Endothelial cell of umbilical vein (primary cell): ENCODE measurements around the gene RHOV. TPM values are rescaled to one million over a fixed set of nuclear protein-coding genes. Genes with fewer than 3 reads are reported as not detected.

Experiments
- BruUV-seq: library from RNA; stranded (reverse); fragments of 400-500 nt; replicated peaks from 2 replicates; lab custom pipeline; 2021; lab: Mats Ljungman, UMichigan
- CTCF ChIA-PET: fragments of 300-600, 350-600 bp; sonication (Branson Sonifier 250); formaldehyde crosslinking; loops from one replicate; lab custom pipeline; 2021; ENCODE audit warnings: antibody characterized with exemption, inconsistent platforms; lab: Charles Lee
- POLR2A ChIA-PET: fragments of 300-600, 350-600 bp; sonication (Branson Sonifier 250); formaldehyde crosslinking; loops from one replicate; lab custom pipeline; 2021; ENCODE audit warnings: antibody characterized with exemption, inconsistent platforms; lab: Charles Lee
- DNase-seq: peaks from one replicate; pipeline ENCODE4 v3.0.0-alpha.2; 2011; ENCODE audit warnings: low read depth, low spot score
- FAIRE-seq: peaks from 2 replicates; lab custom pipeline; 2011; peaks lifted over from hg19 to GRCh38; lab: Jason Lieb, UNC
- H2AFZ ChIP-seq: 2 replicates; pipeline ENCODE4 v1.6.0; 2012; ENCODE audit warnings: low read depth, low read length, control low read depth, inconsistent platforms
- H3K27ac ChIP-seq: 2 replicates; pipeline ENCODE4 v1.5.1; 2011; ENCODE audit warnings: low read depth, mild to moderate bottlenecking, control low read depth, low read length, moderate library complexity; ENCODE audit not compliant: insufficient read depth
- H3K27me3 ChIP-seq, 2 experiments: 2 replicates each; pipeline versions ENCODE4 v1.6.0 to v1.6.1; 2011; ENCODE audit warnings: low read length in 2 of 2, mixed read lengths in 1 of 2; ENCODE audit not compliant: control insufficient read depth in 2 of 2, insufficient read depth in 2 of 2
- H3K36me3 ChIP-seq, 2 experiments: 2 replicates in 1 of 2; 3 replicates in 1 of 2; pipeline ENCODE4 v1.5.1; 2011; ENCODE audit warnings: low read length in 2 of 2, mild to moderate bottlenecking in 1 of 2, moderate library complexity in 1 of 2; ENCODE audit not compliant: control insufficient read depth in 2 of 2, insufficient read depth in 2 of 2; ENCODE audit errors: extremely low read depth in 1 of 2
- H3K4me1 ChIP-seq: 3 replicates; pipeline ENCODE4 v1.5.1; 2011; ENCODE audit warnings: mild to moderate bottlenecking, low read length; ENCODE audit not compliant: control insufficient read depth, insufficient read depth; ENCODE audit errors: extremely low read depth
- H3K4me2 ChIP-seq: 2 replicates; pipeline ENCODE4 v1.6.1; 2011; ENCODE audit warnings: low read length, control low read depth, mixed read lengths; ENCODE audit not compliant: insufficient read depth
- H3K4me3 ChIP-seq, 3 experiments: fragments of 200-600 bp in 1 of 3; sonication (generic), shearing (Covaris generic) in 1 of 3; replicated peaks in 1 of 3; 2 replicates each; pipeline ENCODE4 v1.5.1; 2011 to 2016; ENCODE audit warnings: control low read depth in 3 of 3, low read length in 3 of 3, mild to moderate bottlenecking in 2 of 3, inconsistent platforms in 1 of 3, low read depth in 1 of 3, moderate library complexity in 1 of 3; ENCODE audit not compliant: insufficient read depth in 1 of 3
- H3K79me2 ChIP-seq: 2 replicates; pipeline ENCODE4 v1.6.0; 2012; ENCODE audit warnings: low read length, inconsistent platforms; ENCODE audit not compliant: control insufficient read depth, insufficient read depth
- H3K9ac ChIP-seq: replicated peaks from 2 replicates; pipeline ENCODE3; 2011; ENCODE audit warnings: low read length, control low read depth; ENCODE audit not compliant: insufficient read depth; ENCODE audit errors: extremely low read depth
- H3K9me1 ChIP-seq: replicated peaks from 3 replicates; pipeline ENCODE4 v1.6.0; 2011; ENCODE audit warnings: mild to moderate bottlenecking, low read length; ENCODE audit not compliant: control insufficient read depth, insufficient read depth; ENCODE audit errors: extremely low read depth
- H3K9me3 ChIP-seq: replicated peaks from 2 replicates; pipeline ENCODE4 v1.5.1; 2012; ENCODE audit warnings: low read length, inconsistent platforms; ENCODE audit not compliant: control insufficient read depth, insufficient read depth
- H4K20me1 ChIP-seq: replicated peaks from 2 replicates; pipeline ENCODE3; 2011; ENCODE audit warnings: mild to moderate bottlenecking, low read length; ENCODE audit not compliant: control insufficient read depth, insufficient read depth; ENCODE audit errors: extremely low read depth
- MAX ChIP-seq: IDR thresholded peaks from 2 replicates; pipeline ENCODE4 v1.6.1; 2011; ENCODE audit not compliant: insufficient read depth, insufficient read length
- MYC ChIP-seq: IDR thresholded peaks from one replicate; pipeline ENCODE4 v1.6.1; 2011; ENCODE audit warnings: mild to moderate bottlenecking, low read depth, low read length
- POLR2A ChIP-seq: IDR thresholded peaks from 2 replicates; pipeline ENCODE4 v1.6.1; 2012; ENCODE audit warnings: low read depth, mild to moderate bottlenecking, control low read depth, low read length
- POLR2AphosphoS5 ChIP-seq: IDR thresholded peaks from 2 replicates; pipeline ENCODE4 v1.6.1; 2012; ENCODE audit warnings: low read depth, mild to moderate bottlenecking, control low read depth, low read length, moderate library complexity; ENCODE audit not compliant: insufficient read depth
- dilution Hi-C: fragments of 300-500 bp; cut with MboI; formaldehyde crosslinking; loops from one replicate; pipeline ENCODE4 v1.15.0; 2019; ENCODE audit warnings: low sequenced_read_pairs; ENCODE audit not compliant: extremely low pct_ligation_motif_present
- intact Hi-C: fragments of 100-400 bp; cut with micrococcal nuclease; formaldehyde crosslinking; loops from one replicate; pipeline ENCODE4 v1.10.0; 2022
- polyA plus RNA-seq, 4 experiments: library from polyadenylated mRNA; depleted of rRNA in 3 of 4; stranded (reverse) in 3 of 4; unstranded in 1 of 4; fragments of >200 nt; gene quantifications; 2 replicates each; pipeline versions ENCODE4 v1.2.1 to v1.2.3, GENCODE V29; 2011 to 2012; ENCODE audit warnings: missing spikeins in 1 of 4
- total RNA-seq: library from RNA; stranded (reverse); gene quantifications from 2 replicates; pipeline ENCODE4 v1.2.3, GENCODE V29; 2021
- TF ChIP-seq, protein P1 (sequence below), 2 donors: IDR thresholded peaks; 1 replicate in 1 of 2; 2 replicates in 1 of 2; pipeline ENCODE4 v1.5.1; 2011; ENCODE audit warnings: low read length in 2 of 2, mild to moderate bottlenecking in 2 of 2, moderate library complexity in 2 of 2, control low read depth in 1 of 2, inconsistent platforms in 1 of 2, low read depth in 1 of 2; ENCODE audit not compliant: insufficient read depth in 1 of 2; ENCODE audit errors: extremely low read depth in 1 of 2

Gene RHOV
- total and polyA plus RNA-seq, 2 donors (not counting 3 experiments of a cell fraction or from before 2014, with no cell fraction given), result 0.15 to 0.20 TPM

DNA sequence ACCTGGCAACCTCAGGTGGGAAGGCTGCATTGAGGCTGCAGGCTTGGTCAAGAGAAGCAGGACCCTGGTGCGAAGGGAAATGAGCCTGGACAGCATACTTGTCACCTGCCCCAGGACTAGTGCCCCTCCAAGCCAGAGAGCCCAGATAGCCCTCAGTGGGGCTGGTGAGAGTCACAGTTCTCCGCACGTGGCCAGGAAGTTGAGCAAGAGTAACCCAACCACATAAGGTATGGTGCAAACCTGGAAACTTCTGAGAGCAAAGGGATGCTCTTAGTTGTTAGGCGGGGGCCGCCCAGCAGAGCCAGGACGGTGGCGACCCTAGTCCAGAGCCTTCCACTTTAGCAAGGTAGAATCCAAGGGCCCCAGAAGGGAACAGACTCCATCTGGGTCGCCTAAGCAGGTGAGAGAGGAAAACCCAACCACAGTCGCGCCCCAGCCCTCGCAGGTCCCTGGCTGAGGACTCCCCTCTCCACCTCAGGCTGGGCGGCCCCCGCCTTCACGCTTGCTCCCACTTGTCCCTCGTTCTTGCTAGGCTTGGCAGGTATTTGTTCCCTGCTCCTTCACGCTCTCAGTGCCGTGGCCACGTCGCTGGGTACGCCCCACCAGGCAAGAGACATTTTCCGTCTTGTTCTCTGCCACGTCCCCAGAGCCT lies 19.1 kb upstream of the RHOV start:
- Histone ChIP-seq H3K9ac (no peak overlapping the region), H3K27me3 (no peaks in the 10 kb centered on the region), H3K79me2 (peaks cover 18% of the 10 kb centered on the region), H3K4me2 (no peak overlapping the region), H2AFZ (peak overlapping the region; percentile 96), H3K9me3 (no peaks in the 10 kb centered on the region), H3K4me1 (peaks cover 14% of the 10 kb centered on the region), H3K27ac (no peak overlapping the region), H4K20me1 (no peaks in the 10 kb centered on the region), H3K4me3 (no peak overlapping the region), H3K9me1 (no peaks in the 10 kb centered on the region), H3K36me3 (peaks cover 0 to 2% of the 10 kb centered on the region in 2 experiments)
- no peak for TF ChIP-seq POLR2AphosphoS5
- no peak for TF ChIP-seq POLR2A
- TF ChIP-seq, protein P1, sequence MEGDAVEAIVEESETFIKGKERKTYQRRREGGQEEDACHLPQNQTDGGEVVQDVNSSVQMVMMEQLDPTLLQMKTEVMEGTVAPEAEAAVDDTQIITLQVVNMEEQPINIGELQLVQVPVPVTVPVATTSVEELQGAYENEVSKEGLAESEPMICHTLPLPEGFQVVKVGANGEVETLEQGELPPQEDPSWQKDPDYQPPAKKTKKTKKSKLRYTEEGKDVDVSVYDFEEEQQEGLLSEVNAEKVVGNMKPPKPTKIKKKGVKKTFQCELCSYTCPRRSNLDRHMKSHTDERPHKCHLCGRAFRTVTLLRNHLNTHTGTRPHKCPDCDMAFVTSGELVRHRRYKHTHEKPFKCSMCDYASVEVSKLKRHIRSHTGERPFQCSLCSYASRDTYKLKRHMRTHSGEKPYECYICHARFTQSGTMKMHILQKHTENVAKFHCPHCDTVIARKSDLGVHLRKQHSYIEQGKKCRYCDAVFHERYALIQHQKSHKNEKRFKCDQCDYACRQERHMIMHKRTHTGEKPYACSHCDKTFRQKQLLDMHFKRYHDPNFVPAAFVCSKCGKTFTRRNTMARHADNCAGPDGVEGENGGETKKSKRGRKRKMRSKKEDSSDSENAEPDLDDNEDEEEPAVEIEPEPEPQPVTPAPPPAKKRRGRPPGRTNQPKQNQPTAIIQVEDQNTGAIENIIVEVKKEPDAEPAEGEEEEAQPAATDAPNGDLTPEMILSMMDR (IDR thresholded peaks at IDR 0.05; ENCODE audit: extremely low read depth in 1 of 2, insufficient read depth in 1 of 2, low read depth in 1 of 2, low read length in 2 of 2), result no peak
- no peak for TF ChIP-seq MYC
- TF ChIP-seq MAX, result no peak
- no TSS peak for BruUV-seq
- DNase-seq, result no peak
- CTCF ChIA-PET, result interaction anchor here (0.8 to 3.7 kb wide), 29 partner anchors 8 to 373 kb away, joined by 3 to 251 read pairs (median 10); partner anchors contain the start of genes CHAC1, DNAJC17, RHOV and RPUSD2
- POLR2A ChIA-PET, result interaction anchor here (1.4 kb wide), 1 partner anchor 164 kb away, joined by 9 read pairs; no protein-coding TSS in a partner anchor
- dilution Hi-C loops, result no loop called here
- FAIRE-seq, result no peak
- intact Hi-C loops, result loop anchor here (5.0 to 10.0 kb wide), 3 partner anchors 106 to 328 kb away; partner anchors contain the start of genes CCDC32 and RPUSD2
